Measurements from ENCODE around the gene RPL3. TPM values are rescaled to one million over a fixed set of nuclear protein-coding genes. Genes with fewer than 3 reads are reported as not detected.

The RPL3 gene
- polyA plus RNA-seq, 1 donor (not counting 4 experiments of a cell fraction or from before 2014, with no cell fraction given), result 2,538 TPM

DNA sequence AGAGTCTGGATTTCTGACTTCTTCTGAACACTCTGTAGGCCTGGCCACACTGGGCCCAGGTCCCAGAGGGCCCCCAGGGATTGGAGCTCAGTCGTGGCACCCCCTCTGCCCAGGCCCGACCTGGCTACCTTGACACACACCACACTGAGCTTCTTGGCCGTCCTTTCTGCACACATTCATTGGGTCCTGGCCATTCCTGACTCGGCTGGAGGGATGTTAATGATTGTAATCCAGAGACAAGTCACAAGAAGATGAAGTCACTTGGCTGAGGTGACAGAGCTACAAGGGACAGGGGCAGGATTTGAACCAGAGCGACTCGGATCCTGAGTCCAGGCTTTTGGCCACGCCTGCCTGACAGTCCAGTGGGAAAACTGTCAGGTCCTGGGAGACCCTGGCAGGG is 50.8 kb downstream of the RPL3 start:
- Histone ChIP-seq H3K4me2 (ENCODE audit: control insufficient read depth, extremely low read depth, insufficient read depth, low read depth, low read length) (no peak overlapping the region), H3K27ac (ENCODE audit: control insufficient read depth, insufficient read depth, low read length) (no peak overlapping the region), H3K9me1 (ENCODE audit: control insufficient read depth, extremely low read depth, insufficient read depth, low read length) (no peaks in the 10 kb centered on the region), H3K79me2 (ENCODE audit: control insufficient read depth, insufficient read depth, low read length) (no peaks in the 10 kb centered on the region), H3K9ac (ENCODE audit: control insufficient read depth, extremely low read depth, insufficient read depth, low read length) (no peak overlapping the region), H3K27me3 (ENCODE audit: control insufficient read depth, extremely low read depth, insufficient read depth, low read length) (no peaks in the 10 kb centered on the region), H4K20me1 (ENCODE audit: control insufficient read depth, extremely low read depth, insufficient read depth, low read length) (no peaks in the 10 kb centered on the region), H3K9me3 (ENCODE audit: control insufficient read depth, low read depth, low read length) (no peaks in the 10 kb centered on the region), H2AFZ (ENCODE audit: control insufficient read depth, low read length) (no peak overlapping the region), H3K4me3 (ENCODE audit: control insufficient read depth in 2 of 3, extremely low read depth in 1 of 3, insufficient read depth in 2 of 3, low read depth in 1 of 3, low read length in 3 of 3) (no peak overlapping the region), H3K4me1 (ENCODE audit: control insufficient read depth, extremely low read depth, insufficient read depth, low read length) (peaks cover 3% of the 10 kb centered on the region), H3K36me3 (ENCODE audit: control insufficient read depth in 2 of 2, extremely low read depth in 1 of 2, insufficient read depth in 2 of 2, low read length in 2 of 2) (no peaks in the 10 kb centered on the region)
- no peak for DNase-seq (ENCODE audit: low read depth, low spot score)
- no peak for FAIRE-seq
- dilution Hi-C loops (cut with MboI; ENCODE audit: extremely low pct_ligation_motif_present, low sequenced_read_pairs), result no loop called here
- TF ChIP-seq, protein P1, sequence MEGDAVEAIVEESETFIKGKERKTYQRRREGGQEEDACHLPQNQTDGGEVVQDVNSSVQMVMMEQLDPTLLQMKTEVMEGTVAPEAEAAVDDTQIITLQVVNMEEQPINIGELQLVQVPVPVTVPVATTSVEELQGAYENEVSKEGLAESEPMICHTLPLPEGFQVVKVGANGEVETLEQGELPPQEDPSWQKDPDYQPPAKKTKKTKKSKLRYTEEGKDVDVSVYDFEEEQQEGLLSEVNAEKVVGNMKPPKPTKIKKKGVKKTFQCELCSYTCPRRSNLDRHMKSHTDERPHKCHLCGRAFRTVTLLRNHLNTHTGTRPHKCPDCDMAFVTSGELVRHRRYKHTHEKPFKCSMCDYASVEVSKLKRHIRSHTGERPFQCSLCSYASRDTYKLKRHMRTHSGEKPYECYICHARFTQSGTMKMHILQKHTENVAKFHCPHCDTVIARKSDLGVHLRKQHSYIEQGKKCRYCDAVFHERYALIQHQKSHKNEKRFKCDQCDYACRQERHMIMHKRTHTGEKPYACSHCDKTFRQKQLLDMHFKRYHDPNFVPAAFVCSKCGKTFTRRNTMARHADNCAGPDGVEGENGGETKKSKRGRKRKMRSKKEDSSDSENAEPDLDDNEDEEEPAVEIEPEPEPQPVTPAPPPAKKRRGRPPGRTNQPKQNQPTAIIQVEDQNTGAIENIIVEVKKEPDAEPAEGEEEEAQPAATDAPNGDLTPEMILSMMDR (optimal IDR thresholded peaks at IDR 0.05 in 1 of 3, IDR thresholded peaks at IDR 0.05 in 1 of 3, conservative IDR thresholded peaks at IDR 0.05 in 1 of 3; ENCODE audit: extremely low read depth in 1 of 3, insufficient read depth in 2 of 3, low read length in 3 of 3), result no peak

DNA sequence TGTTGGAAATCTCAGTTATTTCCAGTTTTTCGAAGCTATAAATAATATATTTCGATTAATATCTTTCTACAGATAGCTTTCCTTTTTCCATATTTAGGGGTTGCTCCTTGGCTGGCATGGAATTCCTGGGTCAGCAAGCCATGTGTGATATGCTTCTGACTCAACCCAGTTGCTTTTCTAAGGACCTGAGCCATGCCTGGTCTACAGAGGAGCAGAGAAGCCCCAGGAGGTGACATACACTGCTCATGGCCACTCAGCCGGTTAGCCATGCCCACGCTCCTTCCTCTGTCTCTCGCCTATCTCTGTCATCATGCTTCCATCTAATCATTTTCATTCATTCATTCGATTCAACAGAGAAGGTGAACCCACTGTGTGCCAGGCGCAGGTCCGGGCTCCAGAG is 51.4 kb downstream of the RPL3 start:
- Histone ChIP-seq H3K27ac (ENCODE audit: control insufficient read depth, insufficient read depth, low read length) (no peak overlapping the region), H3K4me1 (ENCODE audit: control insufficient read depth, extremely low read depth, insufficient read depth, low read length) (peaks cover 3% of the 10 kb centered on the region), H3K4me2 (ENCODE audit: control insufficient read depth, extremely low read depth, insufficient read depth, low read depth, low read length) (no peak overlapping the region), H3K79me2 (ENCODE audit: control insufficient read depth, insufficient read depth, low read length) (no peaks in the 10 kb centered on the region), H4K20me1 (ENCODE audit: control insufficient read depth, extremely low read depth, insufficient read depth, low read length) (no peaks in the 10 kb centered on the region), H2AFZ (ENCODE audit: control insufficient read depth, low read length) (no peak overlapping the region), H3K9me3 (ENCODE audit: control insufficient read depth, low read depth, low read length) (no peaks in the 10 kb centered on the region), H3K36me3 (ENCODE audit: control insufficient read depth in 2 of 2, extremely low read depth in 1 of 2, insufficient read depth in 2 of 2, low read length in 2 of 2) (no peaks in the 10 kb centered on the region), H3K4me3 (ENCODE audit: control insufficient read depth in 2 of 3, extremely low read depth in 1 of 3, insufficient read depth in 2 of 3, low read depth in 1 of 3, low read length in 3 of 3) (no peak overlapping the region), H3K27me3 (ENCODE audit: control insufficient read depth, extremely low read depth, insufficient read depth, low read length) (no peaks in the 10 kb centered on the region), H3K9me1 (ENCODE audit: control insufficient read depth, extremely low read depth, insufficient read depth, low read length) (no peaks in the 10 kb centered on the region), H3K9ac (ENCODE audit: control insufficient read depth, extremely low read depth, insufficient read depth, low read length) (no peak overlapping the region)
- no peak for FAIRE-seq
- TF ChIP-seq, protein P1 (optimal IDR thresholded peaks at IDR 0.05 in 1 of 3, IDR thresholded peaks at IDR 0.05 in 1 of 3, conservative IDR thresholded peaks at IDR 0.05 in 1 of 3; ENCODE audit: extremely low read depth in 1 of 3, insufficient read depth in 2 of 3, low read length in 3 of 3), result no peak
- TF ChIP-seq EZH2 (IDR thresholded peaks at IDR 0.05; ENCODE audit: low read length), result no peak
- no peak for DNase-seq (ENCODE audit: low read depth, low spot score)
- dilution Hi-C loops (cut with MboI; ENCODE audit: extremely low pct_ligation_motif_present, low sequenced_read_pairs), result no loop called here
